A673 (cell line): ENCODE data around the gene LMBRD1. TPM values are rescaled to one million over a fixed set of nuclear protein-coding genes. Genes with fewer than 3 reads are reported as not detected.

Experiments
- BruUV-seq: library from RNA; stranded (reverse); fragments of 400-500 nt; replicated peaks from 2 replicates; lab custom pipeline; 2021; lab: Mats Ljungman, UMichigan
- CTCF ChIA-PET: fragments of 300-600 bp; sonication (Branson Sonifier 250); formaldehyde crosslinking; loops from one replicate; lab custom pipeline; 2022; ENCODE audit warnings: antibody characterized with exemption; lab: Charles Lee
- POLR2A ChIA-PET: fragments of 300-600 bp; sonication (Branson Sonifier 250); formaldehyde crosslinking; loops from one replicate; lab custom pipeline; 2022; ENCODE audit warnings: antibody characterized with exemption; ENCODE audit not compliant: low non-redundant PET; lab: Charles Lee
- DNase-seq: peaks from one replicate; pipeline ENCODE4 v3.0.0-alpha.2; 2015; ENCODE audit warnings: low spot score
- H3K27ac ChIP-seq: fragments of 200-600 bp; sonication (generic); 2 replicates; pipeline ENCODE4 v1.5.1; 2016; ENCODE audit warnings: mixed run types, low read depth, mild to moderate bottlenecking, mixed read lengths, antibody characterized with exemption, low read length; ENCODE audit not compliant: poor library complexity, severe bottlenecking
- H3K27me3 ChIP-seq: fragments of 200-600 bp; sonication (generic); replicated peaks from 2 replicates; pipeline ENCODE4 v1.6.1; 2017; ENCODE audit warnings: mixed run types, low read depth, mild to moderate bottlenecking, mixed read lengths, antibody characterized with exemption, low read length; ENCODE audit not compliant: insufficient read depth, poor library complexity
- H3K36me3 ChIP-seq: fragments of 200-600 bp; sonication (generic); 2 replicates; pipeline ENCODE4 v1.6.1; 2016; ENCODE audit warnings: mixed run types, mild to moderate bottlenecking, mixed read lengths, antibody characterized with exemption, low read length; ENCODE audit not compliant: insufficient read depth, poor library complexity, severe bottlenecking
- H3K4me1 ChIP-seq: fragments of 200-600 bp; sonication (generic); 2 replicates; pipeline ENCODE4 v1.6.1; 2017; ENCODE audit warnings: mixed run types, mild to moderate bottlenecking, mixed read lengths, antibody characterized with exemption, low read length; ENCODE audit not compliant: insufficient read depth, poor library complexity, severe bottlenecking
- H3K4me3 ChIP-seq: fragments of 200-600 bp; sonication (generic); 2 replicates; pipeline ENCODE4 v1.5.1; 2016; ENCODE audit warnings: low read depth, mixed run types, mild to moderate bottlenecking, mixed read lengths, low read length; ENCODE audit not compliant: poor library complexity, severe bottlenecking
- H3K9me3 ChIP-seq: fragments of 200-600 bp; sonication (generic); 2 replicates; pipeline ENCODE4 v1.6.1; 2016; ENCODE audit warnings: mixed run types, low read depth, mild to moderate bottlenecking, mixed read lengths, antibody characterized with exemption, low read length; ENCODE audit not compliant: poor library complexity, severe bottlenecking
- CTCF ChIP-seq: fragments of 300-800, 200-600 bp; sonication (generic); conservative IDR thresholded peaks from 2 replicates; pipeline ENCODE4 v1.5.1; 2017; ENCODE audit warnings: low read depth, mild to moderate bottlenecking, antibody characterized with exemption, low read length, moderate library complexity, mixed read lengths
- EZH2 ChIP-seq: fragments of 200-600 bp; sonication (generic); IDR thresholded peaks from 2 replicates; pipeline ENCODE4 v1.6.1; 2017; ENCODE audit warnings: borderline replicate concordance, low read depth, mild to moderate bottlenecking, mixed read lengths, antibody characterized with exemption, low read length; ENCODE audit not compliant: poor library complexity, severe bottlenecking
- intact Hi-C: fragments of 100-400 bp; cut with micrococcal nuclease; formaldehyde crosslinking; loops from one replicate; pipeline ENCODE4 v1.10.0; 2022; ENCODE audit not compliant: unreplicated experiment
- total RNA-seq: library from RNA; stranded (reverse); gene quantifications from 2 replicates; pipeline ENCODE4 v1.2.3, GENCODE V29; 2021

LMBRD1 gene
- total RNA-seq, 1 experiment from 2014 or later = 19.8 TPM

DNA sequence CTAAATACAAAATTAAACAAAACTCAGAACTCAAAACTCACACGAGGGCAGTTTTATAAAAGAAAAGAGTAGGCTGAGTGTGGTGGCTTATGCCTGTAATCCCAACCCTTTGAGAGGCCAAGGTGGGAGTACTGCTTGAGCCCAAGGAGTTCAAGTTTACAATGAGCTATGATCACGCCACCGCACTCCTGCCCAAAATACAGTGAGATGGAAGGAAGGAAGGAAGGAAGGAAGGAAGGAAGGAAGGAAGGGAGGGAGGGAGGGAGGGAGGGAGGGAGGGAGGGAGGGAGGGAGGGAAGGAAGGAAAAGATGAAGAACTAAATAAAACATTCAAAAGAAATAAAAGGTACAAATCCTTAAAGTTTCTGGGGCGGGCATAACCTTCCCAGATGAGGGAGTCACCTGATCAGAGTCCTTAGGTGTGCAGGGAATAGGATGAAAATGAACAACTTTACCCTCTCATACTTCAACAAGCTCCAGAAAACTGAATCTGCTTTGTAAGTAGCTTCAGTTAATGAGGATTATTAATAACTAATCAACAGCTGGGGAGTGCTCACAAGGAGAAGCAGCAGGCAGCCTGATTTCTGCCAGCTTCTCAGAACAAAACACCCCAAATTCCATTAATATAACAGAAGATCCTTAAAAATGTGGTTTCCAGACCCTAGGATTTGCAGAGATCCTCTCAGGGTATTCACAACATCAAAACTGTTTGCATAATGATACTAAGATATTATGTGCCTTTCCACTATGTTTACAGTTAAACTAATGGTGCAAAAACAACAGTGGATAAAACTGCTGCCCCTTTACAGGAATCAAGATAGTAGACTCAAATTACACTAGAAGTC lies 21.8 kb downstream of the LMBRD1 start:
- H3K9me3 ChIP-seq = no peaks in the 10 kb centered on the region
- no peaks in the 10 kb centered on the region for H3K27me3 ChIP-seq
- H3K36me3 ChIP-seq = peaks cover 10% of the 10 kb centered on the region
- TF ChIP-seq EZH2 (no peak), CTCF (no peak)
- peak; percentile 64 for DNase-seq
- no TSS peak for BruUV-seq
- ChIA-PET CTCF (no interaction called here), POLR2A (interaction anchor here (0.5 kb wide), 1 partner anchor 49 kb away, joined by 3 read pairs; no protein-coding TSS in a partner anchor)
- H3K4me1 ChIP-seq = peaks cover 45% of the 10 kb centered on the region
- H3K4me3 ChIP-seq = no peak overlapping the region
- intact Hi-C loops = no loop called here
- peak overlapping the region; percentile 74 for H3K27ac ChIP-seq

GRCh38 chr6:69771158-69771906 lies 25.5 kb downstream of the LMBRD1 start:
- no peak for TF ChIP-seq CTCF
- no peak for TF ChIP-seq EZH2
- no peak overlapping the region for H3K27ac ChIP-seq
- ChIA-PET CTCF (no interaction called here), POLR2A (no interaction called here)
- no TSS peak for BruUV-seq
- H3K4me1 ChIP-seq = peaks cover 21% of the 10 kb centered on the region
- intact Hi-C loops = no loop called here
- no peak overlapping the region for H3K4me3 ChIP-seq
- H3K27me3 ChIP-seq = no peaks in the 10 kb centered on the region
- DNase-seq = no peak
- H3K9me3 ChIP-seq = peaks cover 5% of the 10 kb centered on the region
- peaks cover 10% of the 10 kb centered on the region for H3K36me3 ChIP-seq

GRCh38 chr6:69768664-69769063 lies 28.1 kb downstream of the LMBRD1 start:
- BruUV-seq = no TSS peak
- peaks cover 5% of the 10 kb centered on the region for H3K9me3 ChIP-seq
- no peaks in the 10 kb centered on the region for H3K27me3 ChIP-seq
- POLR2A ChIA-PET = no interaction called here
- DNase-seq = no peak
- CTCF ChIA-PET = no interaction called here
- H3K4me3 ChIP-seq = no peak overlapping the region
- H3K36me3 ChIP-seq = peaks cover 10% of the 10 kb centered on the region
- H3K27ac ChIP-seq = no peak overlapping the region
- TF ChIP-seq CTCF = peak; percentile 48; the same call in 1 of the 2 replicates
- TF ChIP-seq EZH2 = no peak
- intact Hi-C loops = no loop called here
- no peaks in the 10 kb centered on the region for H3K4me1 ChIP-seq
